Smooth muscle cell of the brain vasculature (primary cell): Measurements from ENCODE around the gene DNAH3.
"Not testable (repeated sequence)": the region's sequence is repeated elsewhere in the genome, so short reads cannot be mapped to it uniquely, and the experiment has no call there.

Source experiments
- DNase-seq: peaks from one replicate; pipeline ENCODE4 v3.0.0-alpha.2; 2012; ENCODE audit warnings: low read depth, low spot score

DNAH3 gene

GRCh38 chr16:21169249-21169981, 18.8 kb upstream of the DNAH3 start:
- no peak for DNase-seq

- no peak for DNase-seq
Observed at GRCh38 chr16:21167929-21168602, 17.4 kb upstream of the DNAH3 start.

- no peak for DNase-seq
Observed at GRCh38 chr16:21167360-21167759, 16.7 kb upstream of the DNAH3 start.

- DNase-seq, result no peak
Observed at GRCh38 chr16:21166561-21166961, 15.9 kb upstream of the DNAH3 start.

- no peak for DNase-seq
Observed at GRCh38 chr16:21164521-21165168, 14.0 kb upstream of the DNAH3 start.

GRCh38 chr16:21163576-21163975, 12.9 kb upstream of the DNAH3 start:
- DNase-seq, result no peak

- DNase-seq, result no peak
Observed at GRCh38 chr16:21162661-21163151, 12.1 kb upstream of the DNAH3 start.

- no peak for DNase-seq
Observed at GRCh38 chr16:21161211-21161610, 10.6 kb upstream of the DNAH3 start.

GRCh38 chr16:21160276-21160675, 9.6 kb upstream of the DNAH3 start:
- no peak for DNase-seq

GRCh38 chr16:21159281-21159951, 8.8 kb upstream of the DNAH3 start:
- DNase-seq, result no peak

- DNase-seq, result no peak
Observed at GRCh38 chr16:21158208-21159110, 7.8 kb upstream of the DNAH3 start, which contains the start of gene LDAF1. Gene LDAF1 (plus strand): TSS chr16:21158674. CDS start chr16:21161183, 2,509 bp downstream.

GRCh38 chr16:21157632-21158031, 7.0 kb upstream of the DNAH3 start:
- DNase-seq, result no peak

- no peak for DNase-seq
Observed at GRCh38 chr16:21156767-21157467, 6.3 kb upstream of the DNAH3 start.

- DNase-seq, result not testable (repeated sequence)
Observed at GRCh38 chr16:21156011-21156410, 5.4 kb upstream of the DNAH3 start.

GRCh38 chr16:21153124-21153729, 2.6 kb upstream of the DNAH3 start:
- DNase-seq, result not testable (repeated sequence)

GRCh38 chr16:21152160-21153030, 1.7 kb upstream of the DNAH3 start:
- DNase-seq, result not testable (repeated sequence)

- no peak for DNase-seq
Observed at GRCh38 chr16:21145738-21146137, 4.9 kb downstream of the DNAH3 start.

- DNase-seq, result no peak
Observed at GRCh38 chr16:21134053-21134452, 16.6 kb downstream of the DNAH3 start.

GRCh38 chr16:21130811-21131210, 19.8 kb downstream of the DNAH3 start:
- no peak for DNase-seq
